Measurements from ENCODE around the gene PEAK1. TPM values are rescaled to one million over a fixed set of nuclear protein-coding genes. Genes with fewer than 3 reads are reported as not detected.

Gene PEAK1
- total and polyA plus RNA-seq, 9 of the 15 experiments (the other 6 are each of a cell fraction or from before 2014, with no cell fraction given): 0.99 to 22.4 (median 10.8) TPM

- Histone ChIP-seq H3K4me3 (no peak overlapping the region), H3K36me3 (ENCODE audit: control insufficient read depth, insufficient read depth, low read length) (no peaks in the 10 kb centered on the region; the same call in 2 of the 3 replicates), H3K9me3 (replicated peaks; ENCODE audit: control insufficient read depth, insufficient read depth, low read depth, low read length) (no peaks in the 10 kb centered on the region), H2AFZ (ENCODE audit: low read depth, low read length) (no peak overlapping the region), H3K27me3 (ENCODE audit: control insufficient read depth in 2 of 2, insufficient read depth in 2 of 2, low read length in 2 of 2) (no peaks in the 10 kb centered on the region), H3K27ac (ENCODE audit: extremely low read depth, low read depth, low read length) (0 out of 3 replicates have a peak overlapping the region, but pooled peaks have one; percentile 14), H3K4me1 (replicated peaks in 1 of 2; ENCODE audit: control insufficient read depth in 2 of 2, insufficient read depth in 2 of 2, low read length in 2 of 2) (peaks cover 19 to 59% of the 10 kb centered on the region in 2 experiments; a peak in 4 of 5 replicates), H3K4me2 (ENCODE audit: insufficient read depth, low read length) (peak overlapping the region; percentile 9), H4K20me1 (replicated peaks; ENCODE audit: control insufficient read depth, insufficient read depth, low read length) (no peaks in the 10 kb centered on the region), H3K9ac (ENCODE audit: insufficient read depth in 1 of 2, low read depth in 2 of 2, low read length in 2 of 2) (no peak overlapping the region), H3K9me1 (ENCODE audit: control insufficient read depth, insufficient read depth, low read length) (no peaks in the 10 kb centered on the region), H3K79me2 (ENCODE audit: control insufficient read depth, insufficient read depth, low read length) (peaks cover 99% of the 10 kb centered on the region)
- peak in 1 of 4 experiments; percentile 9 for DNase-seq (ENCODE audit: extremely low read depth in 1 of 4, low spot score in 3 of 4)
- 29% methylated on average over 4 of the region's 4 CpGs for WGBS (ENCODE audit: insufficient coverage, low coverage, missing lambda C conversion rate)
- FAIRE-seq: no peak
- in situ Hi-C loops (cut with MboI): no loop called here
- TF ChIP-seq, protein P1, sequence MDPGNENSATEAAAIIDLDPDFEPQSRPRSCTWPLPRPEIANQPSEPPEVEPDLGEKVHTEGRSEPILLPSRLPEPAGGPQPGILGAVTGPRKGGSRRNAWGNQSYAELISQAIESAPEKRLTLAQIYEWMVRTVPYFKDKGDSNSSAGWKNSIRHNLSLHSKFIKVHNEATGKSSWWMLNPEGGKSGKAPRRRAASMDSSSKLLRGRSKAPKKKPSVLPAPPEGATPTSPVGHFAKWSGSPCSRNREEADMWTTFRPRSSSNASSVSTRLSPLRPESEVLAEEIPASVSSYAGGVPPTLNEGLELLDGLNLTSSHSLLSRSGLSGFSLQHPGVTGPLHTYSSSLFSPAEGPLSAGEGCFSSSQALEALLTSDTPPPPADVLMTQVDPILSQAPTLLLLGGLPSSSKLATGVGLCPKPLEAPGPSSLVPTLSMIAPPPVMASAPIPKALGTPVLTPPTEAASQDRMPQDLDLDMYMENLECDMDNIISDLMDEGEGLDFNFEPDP (CRISPR knock-in tag; IDR thresholded peaks at IDR 0.05): no peak
- TF ChIP-seq, protein P2, sequence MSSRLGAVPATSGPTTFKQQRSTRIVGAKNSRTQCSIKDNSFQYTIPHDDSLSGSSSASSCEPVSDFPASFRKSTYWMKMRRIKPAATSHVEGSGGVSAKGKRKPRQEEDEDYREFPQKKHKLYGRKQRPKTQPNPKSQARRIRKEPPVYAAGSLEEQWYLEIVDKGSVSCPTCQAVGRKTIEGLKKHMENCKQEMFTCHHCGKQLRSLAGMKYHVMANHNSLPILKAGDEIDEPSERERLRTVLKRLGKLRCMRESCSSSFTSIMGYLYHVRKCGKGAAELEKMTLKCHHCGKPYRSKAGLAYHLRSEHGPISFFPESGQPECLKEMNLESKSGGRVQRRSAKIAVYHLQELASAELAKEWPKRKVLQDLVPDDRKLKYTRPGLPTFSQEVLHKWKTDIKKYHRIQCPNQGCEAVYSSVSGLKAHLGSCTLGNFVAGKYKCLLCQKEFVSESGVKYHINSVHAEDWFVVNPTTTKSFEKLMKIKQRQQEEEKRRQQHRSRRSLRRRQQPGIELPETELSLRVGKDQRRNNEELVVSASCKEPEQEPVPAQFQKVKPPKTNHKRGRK (tag; IDR thresholded peaks at IDR 0.05): peak; percentile 83
- TF ChIP-seq RBM14 (IDR thresholded peaks at IDR 0.05; ENCODE audit: borderline replicate concordance, insufficient read depth, low read depth, low read length) (no peak), CBX3 (IDR thresholded peaks at IDR 0.05; ENCODE audit: borderline replicate concordance in 1 of 2, low read length in 2 of 2) (no peak), RBM25 (IDR thresholded peaks at IDR 0.05; ENCODE audit: low read depth, low read length, severe bottlenecking) (peak; percentile 81), RCOR1 (IDR thresholded peaks at IDR 0.05; ENCODE audit: borderline replicate concordance in 1 of 2, low read depth in 2 of 2, low read length in 2 of 2) (0 out of 4 replicates have a peak, but pooled peaks of 1 of the 2 experiments have one; percentile 16), CREB1 (IDR thresholded peaks at IDR 0.05) (no peak), CREB1 (CRISPR knock-in tag; IDR thresholded peaks at IDR 0.05) (no peak), GATA2 (CRISPR knock-in tag; IDR thresholded peaks at IDR 0.05) (no peak), CEBPB (tag; IDR thresholded peaks at IDR 0.05) (peak; percentile 30; the same call in 1 of the 2 replicates), CAMTA2 (CRISPR knock-in tag; conservative IDR thresholded peaks at IDR 0.05) (no peak), RB1 (IDR thresholded peaks at IDR 0.05; ENCODE audit: low read depth) (no peak), ZNF79 (CRISPR knock-in tag; IDR thresholded peaks at IDR 0.05; ENCODE audit: low read depth) (no peak), SMARCC2 (IDR thresholded peaks at IDR 0.05; ENCODE audit: low read depth) (no peak), TSC22D4 (tag; IDR thresholded peaks at IDR 0.05) (no peak), ZNF354B (CRISPR knock-in tag; IDR thresholded peaks at IDR 0.05) (no peak), ZNF121 (CRISPR knock-in tag; conservative IDR thresholded peaks at IDR 0.05) (peak; percentile 90), FIP1L1 (IDR thresholded peaks at IDR 0.05; ENCODE audit: low read depth, low read length, poor library complexity, severe bottlenecking) (no peak), PHF21A (IDR thresholded peaks at IDR 0.05; ENCODE audit: borderline replicate concordance, low read depth) (no peak)
- BruUV-seq (replicated peaks): no TSS peak
- ATAC-seq: peak; percentile 11; the same call in 2 of the 3 replicates
- CTCF ChIA-PET (ENCODE audit: low intra/inter-chr PET ratio): interaction anchor here (0.6 kb wide), 2 partner anchors 55 to 220 kb away, joined by 3 to 5 read pairs; no protein-coding TSS in a partner anchor
- intact Hi-C loops (cut with micrococcal nuclease): no loop called here
- POLR2A ChIA-PET: interaction anchor here (1.1 kb wide), 1 partner anchor 13 kb away, joined by 4 read pairs; no protein-coding TSS in a partner anchor
Observed at GRCh38 chr15:77413699-77414349, 6.1 kb downstream of the PEAK1 start.

Data from K562 (cell line).